Suprapubic skin (tissue), 4 donors: ENCODE measurements around the gene PLPP1. TPM values are rescaled to one million over a fixed set of nuclear protein-coding genes. Genes with fewer than 3 reads are reported as not detected.
A peak's percentile ranks its signal among the peaks of the same experiment; 100 is the strongest.
"Not testable (repeated sequence)": the region's sequence is repeated elsewhere in the genome, so short reads cannot be mapped to it uniquely, and the experiment has no call there.

Source experiments
- DNase-seq, 2 donors: peaks; one replicate each; pipeline ENCODE4 v3.0.0-alpha.2; 2019; ENCODE audit warnings: low spot score in 2 of 2
- H3K27ac ChIP-seq: fragments of 200-600 bp; sonication (generic); one replicate; pipeline ENCODE4 v1.5.1; 2019
- H3K27me3 ChIP-seq: fragments of 200-600 bp; sonication (generic); one replicate; pipeline ENCODE4 v1.5.1; 2019
- H3K36me3 ChIP-seq: fragments of 200-600 bp; sonication (generic); one replicate; pipeline ENCODE4 v1.5.1; 2019
- H3K4me1 ChIP-seq: fragments of 200-600 bp; sonication (generic); one replicate; pipeline ENCODE4 v1.5.1; 2019
- H3K4me3 ChIP-seq: fragments of 200-600 bp; sonication (generic); one replicate; pipeline ENCODE4 v1.5.1; 2019; ENCODE audit warnings: mild to moderate bottlenecking
- H3K9me3 ChIP-seq: fragments of 200-600 bp; sonication (generic); one replicate; pipeline ENCODE4 v1.5.1; 2019
- EP300 ChIP-seq: sonication (generic); formaldehyde crosslinking; IDR thresholded peaks from one replicate; pipeline ENCODE4 v1.6.1; 2017; ENCODE audit warnings: antibody characterized with exemption
- POLR2A ChIP-seq, 2 donors: fragments of 450-650 bp; IDR thresholded peaks; one replicate each; pipeline ENCODE4 v1.6.1; 2017; ENCODE audit warnings: antibody characterized with exemption in 2 of 2, mild to moderate bottlenecking in 2 of 2, moderate library complexity in 2 of 2
- POLR2AphosphoS5 ChIP-seq, 3 donors: sonication (generic); formaldehyde crosslinking; IDR thresholded peaks; one replicate each; pipeline ENCODE4 v1.6.1; 2017; ENCODE audit warnings: antibody characterized with exemption in 3 of 3
- WGBS: methylation state at CpG from one replicate; pipeline ENCODE4 v1.1.5; 2018; 5-methylcytosine and 5-hydroxymethylcytosine counted together
- total RNA-seq, 4 donors: library from RNA; depleted of rRNA; stranded (reverse); fragments of >200 nt; gene quantifications; one replicate each; pipeline ENCODE4 v1.1.0, GENCODE V29; 2016
- TF ChIP-seq, protein P1 (sequence below), 2 donors: fragments of 200-600 bp in 1 of 2; fragments of 450-650 bp in 1 of 2; sonication (generic) in 1 of 2; IDR thresholded peaks; one replicate each; pipeline ENCODE4 v1.5.1; 2016 to 2019; ENCODE audit warnings: antibody characterized with exemption in 2 of 2, mild to moderate bottlenecking in 1 of 2, moderate library complexity in 1 of 2

Gene PLPP1
- total RNA-seq, 4 donors from 2014 or later: 57.8 to 81.6 (median 69.1) TPM

DNA sequence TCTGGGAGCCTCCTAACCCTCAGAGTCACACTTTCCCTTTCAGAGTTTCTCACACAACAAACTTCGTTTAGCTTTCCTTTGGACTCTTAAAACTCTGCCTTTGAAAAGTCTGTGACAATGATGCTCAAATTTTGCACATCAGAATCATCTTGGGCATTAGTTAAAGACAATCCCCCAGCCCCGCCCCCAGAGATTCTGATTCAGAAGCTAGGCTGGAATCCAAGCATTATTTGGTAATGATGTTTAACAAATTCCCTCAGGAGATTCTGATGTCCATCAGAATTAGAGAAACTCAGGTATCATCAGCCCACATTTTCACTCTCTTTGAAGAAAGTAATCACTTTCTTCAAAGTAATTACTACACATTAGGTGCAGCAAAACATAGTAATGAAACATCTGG is 9.6 kb upstream of the PLPP1 start:
- Histone ChIP-seq H3K27ac (no peak overlapping the region), H3K36me3 (no peaks in the 10 kb centered on the region), H3K27me3 (no peaks in the 10 kb centered on the region), H3K4me3 (no peak overlapping the region), H3K4me1 (no peaks in the 10 kb centered on the region), H3K9me3 (no peaks in the 10 kb centered on the region)
- 77% methylated on average over 2 of the region's 2 CpGs for WGBS
- no peak for DNase-seq
- no peak for TF ChIP-seq POLR2A (IDR thresholded peaks at IDR 0.05)
- no peak for TF ChIP-seq POLR2AphosphoS5 (IDR thresholded peaks at IDR 0.05)
- TF ChIP-seq, protein P1, sequence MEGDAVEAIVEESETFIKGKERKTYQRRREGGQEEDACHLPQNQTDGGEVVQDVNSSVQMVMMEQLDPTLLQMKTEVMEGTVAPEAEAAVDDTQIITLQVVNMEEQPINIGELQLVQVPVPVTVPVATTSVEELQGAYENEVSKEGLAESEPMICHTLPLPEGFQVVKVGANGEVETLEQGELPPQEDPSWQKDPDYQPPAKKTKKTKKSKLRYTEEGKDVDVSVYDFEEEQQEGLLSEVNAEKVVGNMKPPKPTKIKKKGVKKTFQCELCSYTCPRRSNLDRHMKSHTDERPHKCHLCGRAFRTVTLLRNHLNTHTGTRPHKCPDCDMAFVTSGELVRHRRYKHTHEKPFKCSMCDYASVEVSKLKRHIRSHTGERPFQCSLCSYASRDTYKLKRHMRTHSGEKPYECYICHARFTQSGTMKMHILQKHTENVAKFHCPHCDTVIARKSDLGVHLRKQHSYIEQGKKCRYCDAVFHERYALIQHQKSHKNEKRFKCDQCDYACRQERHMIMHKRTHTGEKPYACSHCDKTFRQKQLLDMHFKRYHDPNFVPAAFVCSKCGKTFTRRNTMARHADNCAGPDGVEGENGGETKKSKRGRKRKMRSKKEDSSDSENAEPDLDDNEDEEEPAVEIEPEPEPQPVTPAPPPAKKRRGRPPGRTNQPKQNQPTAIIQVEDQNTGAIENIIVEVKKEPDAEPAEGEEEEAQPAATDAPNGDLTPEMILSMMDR (IDR thresholded peaks at IDR 0.05): no peak
- TF ChIP-seq EP300: no peak

DNA sequence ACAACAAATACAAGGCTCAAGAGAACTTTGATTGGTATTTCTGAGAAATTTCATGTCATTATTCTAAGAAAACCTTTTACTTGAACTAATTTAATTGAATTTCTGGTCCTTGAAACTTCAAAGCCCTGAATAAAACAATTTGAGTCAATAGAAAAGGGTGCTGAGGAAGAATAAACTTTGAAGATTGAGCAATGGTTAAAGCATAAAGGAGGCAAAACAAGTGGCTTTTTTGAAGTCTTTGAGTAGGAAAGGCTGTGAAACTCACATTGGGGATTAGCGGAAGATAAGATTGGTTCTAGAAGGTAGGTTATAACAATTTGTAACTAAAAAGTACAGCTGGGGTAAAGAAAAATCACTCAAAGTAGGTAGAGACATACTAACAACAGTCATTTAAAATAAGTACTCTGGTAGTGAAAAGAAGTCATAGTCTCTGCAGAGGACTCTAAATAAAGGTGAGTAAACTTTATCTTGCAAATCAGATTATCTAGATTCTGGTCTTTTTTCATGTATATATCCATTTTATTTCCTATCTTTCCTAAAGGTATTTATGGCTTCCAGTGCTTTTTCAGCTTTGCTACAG is 6.4 kb upstream of the PLPP1 start:
- WGBS: 91% methylated on average over 1 of the region's 1 CpG
- no peaks in the 10 kb centered on the region for H3K27me3 ChIP-seq
- no peaks in the 10 kb centered on the region for H3K4me1 ChIP-seq
- H3K4me3 ChIP-seq: no peak overlapping the region
- no peaks in the 10 kb centered on the region for H3K9me3 ChIP-seq
- no peaks in the 10 kb centered on the region for H3K36me3 ChIP-seq
- TF ChIP-seq, protein P1 (IDR thresholded peaks at IDR 0.05): no peak
- TF ChIP-seq POLR2AphosphoS5 (IDR thresholded peaks at IDR 0.05): no peak
- TF ChIP-seq POLR2A (IDR thresholded peaks at IDR 0.05): no peak
- no peak for TF ChIP-seq EP300
- no peak for DNase-seq
- no peak overlapping the region for H3K27ac ChIP-seq

DNA sequence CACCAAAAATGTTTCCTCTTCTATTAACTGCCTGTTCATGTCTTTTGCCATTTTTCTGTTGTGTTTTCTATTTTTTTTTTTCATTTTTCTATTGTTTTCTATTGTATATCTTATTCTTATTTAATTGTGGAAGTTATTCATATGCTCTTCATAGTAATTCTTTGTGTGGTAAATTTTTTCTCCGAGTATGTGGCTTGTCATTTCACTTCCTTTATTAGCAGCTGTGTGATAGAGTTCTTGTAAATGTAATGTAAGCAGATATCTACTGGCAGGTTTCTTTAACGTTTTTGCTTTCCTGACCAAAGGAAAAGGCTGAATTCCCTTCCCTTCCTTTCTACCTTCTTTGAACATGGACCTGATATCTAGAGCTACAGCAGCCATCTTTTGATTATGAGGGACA is 5.8 kb upstream of the PLPP1 start:
- no peaks in the 10 kb centered on the region for H3K9me3 ChIP-seq
- no peak for DNase-seq
- no peak overlapping the region for H3K27ac ChIP-seq
- no peaks in the 10 kb centered on the region for H3K36me3 ChIP-seq
- TF ChIP-seq POLR2A (IDR thresholded peaks at IDR 0.05): no peak
- no peak for TF ChIP-seq EP300
- TF ChIP-seq POLR2AphosphoS5 (IDR thresholded peaks at IDR 0.05): no peak
- no peaks in the 10 kb centered on the region for H3K27me3 ChIP-seq
- WGBS: 44% methylated on average over 2 of the region's 2 CpGs
- no peak overlapping the region for H3K4me3 ChIP-seq
- H3K4me1 ChIP-seq: peaks cover 5% of the 10 kb centered on the region

DNA sequence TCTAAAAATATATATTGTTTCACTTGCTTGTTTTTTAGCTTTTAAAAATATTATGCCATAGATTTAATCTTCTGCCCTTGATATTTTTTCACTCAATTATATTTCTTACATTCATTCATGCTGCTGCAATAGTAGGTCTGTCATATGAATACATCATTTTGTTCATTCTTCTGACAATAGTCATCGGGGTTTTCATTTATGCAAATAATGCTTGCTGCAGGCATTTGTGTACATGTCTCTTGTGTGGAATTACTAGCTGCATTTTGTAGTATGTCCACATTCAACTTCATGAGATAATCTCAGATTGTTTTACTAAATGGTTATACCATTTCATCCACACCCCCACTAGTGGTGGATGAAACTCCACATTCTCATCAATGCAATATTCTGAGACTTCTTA is 5.3 kb upstream of the PLPP1 start:
- no peaks in the 10 kb centered on the region for H3K27me3 ChIP-seq
- H3K4me3 ChIP-seq: no peak overlapping the region
- no peaks in the 10 kb centered on the region for H3K36me3 ChIP-seq
- no peaks in the 10 kb centered on the region for H3K9me3 ChIP-seq
- H3K4me1 ChIP-seq: peaks cover 10% of the 10 kb centered on the region
- DNase-seq: no peak
- H3K27ac ChIP-seq: no peak overlapping the region
- 75% methylated on average over 1 of the region's 1 CpG for WGBS
- no peak for TF ChIP-seq EP300
- TF ChIP-seq POLR2AphosphoS5 (IDR thresholded peaks at IDR 0.05): no peak
- TF ChIP-seq, protein P1 (IDR thresholded peaks at IDR 0.05): no peak
- TF ChIP-seq POLR2A (IDR thresholded peaks at IDR 0.05): no peak

DNA sequence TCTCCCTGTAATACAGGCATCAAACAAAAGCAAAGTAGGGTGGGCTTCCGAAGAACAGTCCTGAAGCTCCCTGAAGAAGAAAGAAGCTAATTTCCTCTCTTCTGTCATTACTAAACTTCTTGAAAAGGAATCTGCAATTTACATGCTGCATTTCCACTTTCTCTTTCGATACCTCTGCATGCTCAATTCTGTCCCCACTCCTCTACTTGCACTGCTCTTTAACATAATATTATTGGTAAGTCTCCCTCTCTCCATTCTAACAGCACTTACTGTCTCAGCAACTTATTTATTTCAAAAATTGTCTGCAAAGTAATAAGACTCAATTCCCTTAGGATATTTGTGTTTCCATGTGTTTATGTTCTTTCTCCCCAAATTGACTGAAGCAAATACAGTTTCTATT is 3.9 kb upstream of the PLPP1 start:
- no peak for TF ChIP-seq EP300
- no peak for TF ChIP-seq POLR2A (IDR thresholded peaks at IDR 0.05)
- no peak for TF ChIP-seq POLR2AphosphoS5 (IDR thresholded peaks at IDR 0.05)
- TF ChIP-seq, protein P1 (IDR thresholded peaks at IDR 0.05): no peak
- DNase-seq: no peak
- H3K4me3 ChIP-seq: no peak overlapping the region
- H3K27me3 ChIP-seq: no peaks in the 10 kb centered on the region
- 24% methylated on average over 2 of the region's 2 CpGs for WGBS
- no peaks in the 10 kb centered on the region for H3K36me3 ChIP-seq
- H3K9me3 ChIP-seq: no peaks in the 10 kb centered on the region
- H3K4me1 ChIP-seq: peaks cover 13% of the 10 kb centered on the region
- peak overlapping the region; percentile 11 for H3K27ac ChIP-seq

DNA sequence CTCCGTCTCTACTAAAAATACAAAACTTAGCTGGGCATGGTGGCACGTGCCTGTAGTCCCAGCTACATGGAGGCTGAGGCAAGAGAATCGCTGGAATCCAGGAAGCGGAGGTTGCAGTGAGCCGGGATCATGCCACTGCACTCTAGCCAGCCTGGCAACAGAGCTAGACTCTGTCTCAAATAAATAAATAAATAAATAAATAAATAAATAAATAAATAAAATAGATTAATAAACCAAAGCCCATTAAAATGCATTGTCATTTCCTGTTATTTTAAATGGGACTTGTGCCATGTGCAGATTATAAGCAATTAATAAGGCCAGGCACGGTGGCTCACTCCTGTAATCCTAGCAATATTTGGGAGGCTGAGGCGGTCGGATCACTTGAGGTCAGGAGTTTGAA is 2.6 kb upstream of the PLPP1 start:
- peaks cover 13% of the 10 kb centered on the region for H3K4me1 ChIP-seq
- H3K36me3 ChIP-seq, H3K9me3 ChIP-seq, H3K27me3 ChIP-seq, DNase-seq, H3K4me3 ChIP-seq, H3K27ac ChIP-seq: not testable (repeated sequence)
- WGBS: 95% methylated on average over 8 of the region's 8 CpGs
